C1 segment of cervical spinal cord (tissue), 14 donors: ENCODE results near the gene VPS37C.

Experiments used
- DNase-seq, 14 donors: peaks; one replicate each; lab custom pipeline; 2025; lab: John Stamatoyannopoulos, UW

VPS37C gene

GRCh38 chr11:61154528-61154927 is 6.7 kb downstream of the VPS37C start:
- DNase-seq, result no peak

- no peak for DNase-seq
These were observed 7.6 kb downstream of the VPS37C start for GRCh38 chr11:61153593-61154095.

GRCh38 chr11:61152816-61153592 is 8.2 kb downstream of the VPS37C start:
- no peak for DNase-seq

GRCh38 chr11:61151545-61152252 is 9.5 kb downstream of the VPS37C start:
- DNase-seq, result no peak

GRCh38 chr11:61150706-61151544 is 10.3 kb downstream of the VPS37C start:
- no peak for DNase-seq

- DNase-seq, result no peak
These were observed 11.3 kb downstream of the VPS37C start for GRCh38 chr11:61149624-61150615.

GRCh38 chr11:61147791-61148620 is 13.2 kb downstream of the VPS37C start:
- no peak for DNase-seq

- no peak for DNase-seq
These were observed 14.0 kb downstream of the VPS37C start for GRCh38 chr11:61147271-61147670.

GRCh38 chr11:61146416-61146815 is 14.8 kb downstream of the VPS37C start:
- no peak for DNase-seq

- no peak for DNase-seq
These were observed 15.8 kb downstream of the VPS37C start for GRCh38 chr11:61145228-61146005.

- DNase-seq, result no peak
These were observed 16.6 kb downstream of the VPS37C start for GRCh38 chr11:61144511-61145179.

- no peak for DNase-seq
These were observed 18.8 kb downstream of the VPS37C start for GRCh38 chr11:61142424-61142823.

GRCh38 chr11:61141601-61142028 is 19.6 kb downstream of the VPS37C start:
- peak in 1 of 14 donors; percentile 26 for DNase-seq

GRCh38 chr11:61140416-61140815 is 20.8 kb downstream of the VPS37C start:
- DNase-seq, result no peak

GRCh38 chr11:61139387-61139786 is 21.8 kb downstream of the VPS37C start:
- DNase-seq, result no peak

- no peak for DNase-seq
These were observed 22.3 kb downstream of the VPS37C start for GRCh38 chr11:61138935-61139334.

- peak in 1 of 14 donors; percentile 30 for DNase-seq
These were observed 26.4 kb downstream of the VPS37C start for GRCh38 chr11:61134801-61135257.

- no peak for DNase-seq
These were observed 27.1 kb downstream of the VPS37C start for GRCh38 chr11:61133956-61134662.
